HG03103 (cell line): ENCODE measurements around the gene DOK1.

ENCODE experiments used
- ATAC-seq: cut with Tn5 transposase; IDR thresholded peaks from one replicate; pipeline ENCODE4 v1.9.1; 2021; ENCODE audit warnings: low read depth; ENCODE audit not compliant: unreplicated experiment

DOK1 gene

GRCh38 chr2:74524955-74525716 is 29.4 kb upstream of the DOK1 start:
- no peak for ATAC-seq

GRCh38 chr2:74525717-74526648 is 28.5 kb upstream of the DOK1 start, which contains the start of gene DQX1:
DQX1 (minus strand) TSS chr2:74526231; CDS start chr2:74525729, 502 bp downstream.
- peak; percentile 36 for ATAC-seq

- ATAC-seq = no peak
Measured at GRCh38 chr2:74526649-74527230, 27.8 kb upstream of the DOK1 start.

DNA sequence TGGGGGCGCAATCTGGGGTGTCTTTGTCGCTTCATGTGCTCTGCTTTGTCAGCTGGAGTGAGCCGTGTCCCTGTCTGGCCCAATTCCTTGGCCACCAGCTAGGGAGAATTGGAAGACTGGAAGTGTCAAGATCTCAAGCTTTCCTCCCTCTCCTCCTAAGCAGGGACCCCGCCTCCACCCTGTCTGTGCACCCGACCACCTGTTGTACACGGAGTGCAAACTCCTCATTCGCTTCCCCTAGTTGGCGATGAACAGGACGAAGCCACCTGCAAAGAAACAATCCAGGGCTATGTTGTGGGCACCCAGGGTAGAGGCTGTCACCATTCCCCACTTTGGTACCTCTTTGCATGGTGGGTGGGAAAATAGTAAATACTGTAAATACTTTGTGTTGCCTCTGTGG is 26.8 kb upstream of the DOK1 start:
- ATAC-seq = no peak

- no peak for ATAC-seq
Measured at GRCh38 chr2:74528600-74529356, 25.7 kb upstream of the DOK1 start.

GRCh38 chr2:74529357-74530238 is 24.9 kb upstream of the DOK1 start, which contains the start of the genes AUP1 and HTRA2:
AUP1 (minus strand) TSS chr2:74529706; CDS start chr2:74529629, 77 bp downstream.
HTRA2 (plus strand) TSS chr2:74529933; CDS start chr2:74530007, 74 bp downstream.
- peak; percentile 70 for ATAC-seq

DNA sequence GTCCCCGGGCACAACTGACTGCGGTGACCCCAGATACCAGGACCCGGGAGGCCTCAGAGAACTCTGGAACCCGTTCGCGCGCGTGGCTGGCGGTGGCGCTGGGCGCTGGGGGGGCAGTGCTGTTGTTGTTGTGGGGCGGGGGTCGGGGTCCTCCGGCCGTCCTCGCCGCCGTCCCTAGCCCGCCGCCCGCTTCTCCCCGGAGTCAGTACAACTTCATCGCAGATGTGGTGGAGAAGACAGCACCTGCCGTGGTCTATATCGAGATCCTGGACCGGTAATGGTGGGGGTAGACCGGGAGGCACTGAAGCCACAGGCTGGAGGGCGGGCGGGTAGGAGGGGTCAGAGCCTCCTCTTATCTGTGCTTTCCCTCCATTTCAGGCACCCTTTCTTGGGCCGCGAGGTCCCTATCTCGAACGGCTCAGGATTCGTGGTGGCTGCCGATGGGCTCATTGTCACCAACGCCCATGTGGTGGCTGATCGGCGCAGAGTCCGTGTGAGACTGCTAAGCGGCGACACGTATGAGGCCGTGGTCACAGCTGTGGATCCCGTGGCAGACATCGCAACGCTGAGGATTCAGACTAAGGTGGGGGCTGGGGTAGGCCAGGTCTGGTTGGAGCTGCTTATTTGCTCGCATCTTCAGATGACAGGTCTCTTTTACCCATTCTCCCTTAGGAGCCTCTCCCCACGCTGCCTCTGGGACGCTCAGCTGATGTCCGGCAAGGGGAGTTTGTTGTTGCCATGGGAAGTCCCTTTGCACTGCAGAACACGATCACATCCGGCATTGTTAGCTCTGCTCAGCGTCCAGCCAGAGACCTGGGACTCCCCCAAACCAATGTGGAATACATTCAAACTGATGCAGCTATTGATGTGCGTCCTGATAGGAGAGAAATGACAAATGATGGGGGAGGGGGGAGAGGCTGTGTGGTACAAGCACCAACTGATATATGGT is 24.0 kb upstream of the DOK1 start:
- no peak for ATAC-seq

DNA sequence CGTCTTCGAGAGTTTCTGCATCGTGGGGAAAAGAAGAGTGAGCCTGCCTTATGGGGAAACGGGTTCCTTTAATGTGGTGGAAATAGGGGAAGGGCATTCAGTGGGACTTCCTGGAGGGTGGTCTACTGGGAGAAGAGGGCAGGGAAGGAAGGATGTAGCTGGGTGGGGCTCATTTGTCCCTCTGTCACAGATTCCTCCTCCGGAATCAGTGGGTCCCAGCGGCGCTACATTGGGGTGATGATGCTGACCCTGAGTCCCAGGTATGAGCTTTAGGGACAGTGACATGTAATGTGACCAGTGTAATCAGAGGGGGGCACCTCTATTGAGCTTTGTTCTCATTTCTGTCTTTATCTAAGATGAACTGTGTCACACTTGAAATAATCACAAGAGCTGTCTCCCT is 22.9 kb upstream of the DOK1 start:
- ATAC-seq = no peak

DNA sequence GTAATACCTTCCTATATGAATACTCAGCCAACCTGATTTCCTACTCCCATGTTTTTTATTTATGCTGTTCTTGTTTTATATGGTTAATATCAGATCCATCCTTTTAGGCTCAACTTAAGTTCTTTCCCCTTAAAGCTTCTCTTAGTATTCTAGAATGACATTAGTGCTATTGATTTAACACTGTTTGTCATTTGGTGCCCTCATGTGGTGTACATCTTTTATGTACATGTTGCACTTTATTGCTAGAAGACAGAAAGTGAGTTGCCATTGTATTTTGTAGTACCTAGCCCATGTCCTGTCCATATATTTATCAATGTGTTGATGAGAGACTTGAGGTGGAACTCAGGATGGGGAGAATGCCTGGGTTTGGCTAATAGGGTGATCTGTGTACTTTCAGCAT is 22.3 kb upstream of the DOK1 start:
- no peak for ATAC-seq

DNA sequence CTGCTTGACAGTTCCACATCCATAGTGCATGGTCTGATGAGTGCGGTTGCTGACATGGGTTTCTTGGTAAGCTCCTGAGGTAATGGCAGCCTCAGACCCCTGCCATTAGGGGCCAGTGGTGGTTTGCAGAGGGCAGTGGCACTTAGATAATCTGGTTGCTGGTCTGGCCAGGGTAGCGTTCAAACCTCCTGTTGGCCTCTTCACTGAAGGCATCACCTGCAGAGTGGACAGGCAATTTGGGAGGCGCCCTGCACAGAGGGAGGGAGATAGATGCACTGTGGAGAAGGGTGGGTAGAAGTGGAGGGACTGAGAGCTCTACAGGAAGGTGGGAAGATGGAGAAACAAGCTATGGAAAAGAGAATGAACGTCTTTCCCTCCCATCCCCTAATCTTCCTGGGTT is 21.1 kb upstream of the DOK1 start:
- no peak for ATAC-seq

DNA sequence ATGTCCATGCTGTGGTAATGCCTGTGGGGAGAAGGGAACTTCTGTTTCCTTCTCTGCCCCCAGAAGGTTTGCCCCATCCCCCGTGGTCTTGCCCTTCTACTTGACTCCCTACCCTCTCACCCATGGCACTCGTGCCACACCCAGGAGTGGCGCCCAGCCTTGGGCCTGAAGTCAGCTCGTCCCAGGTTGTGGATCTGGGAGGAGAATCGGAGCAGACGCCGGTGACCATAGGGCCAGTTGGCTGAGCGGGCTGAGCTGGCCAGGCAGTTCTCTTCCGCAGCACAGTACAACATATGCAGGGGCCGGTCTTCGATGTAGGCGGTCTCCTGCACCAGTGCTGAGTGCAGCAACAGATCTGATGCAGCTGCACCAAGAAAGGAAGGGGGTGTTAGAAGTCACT is 20.1 kb upstream of the DOK1 start:
- ATAC-seq = no peak

- ATAC-seq = no peak
Measured at GRCh38 chr2:74535440-74535965, 19.0 kb upstream of the DOK1 start.

DNA sequence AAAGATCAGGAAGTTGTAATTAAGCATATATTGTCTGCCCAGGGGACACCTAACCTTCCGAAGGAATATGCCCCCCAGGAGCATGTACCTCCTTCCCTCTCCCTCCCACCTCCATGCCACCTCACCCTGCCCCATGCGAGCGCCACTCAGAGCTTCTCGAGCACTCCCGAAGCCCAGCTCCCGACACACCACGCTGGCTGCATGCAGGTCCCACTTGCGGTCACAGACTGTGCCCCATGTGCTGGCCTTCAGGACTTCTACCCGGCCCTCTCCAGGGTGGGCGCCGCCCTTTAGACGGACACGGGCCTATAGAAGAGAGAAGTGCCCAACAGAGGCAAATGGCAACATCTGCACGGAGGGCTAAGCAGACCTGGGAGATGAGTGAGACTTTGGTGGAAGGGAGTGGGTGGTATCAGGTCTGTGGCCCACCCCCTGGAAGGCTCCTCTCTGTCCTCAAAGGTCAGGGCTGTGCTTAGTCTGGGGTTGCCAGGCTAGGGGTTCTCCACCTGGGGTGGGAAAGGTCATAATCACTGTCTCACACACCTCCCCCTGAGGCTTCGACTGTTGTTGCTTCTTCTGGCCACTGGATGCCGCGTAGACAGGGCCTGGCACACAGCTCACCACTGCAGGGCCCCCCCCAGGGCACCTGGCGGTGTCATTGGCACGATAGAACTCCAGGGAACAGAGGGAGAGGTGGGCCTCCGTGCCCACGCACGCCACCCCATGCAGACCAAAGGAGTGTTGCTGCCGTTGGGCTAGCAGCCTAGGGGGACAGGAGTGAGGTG is 18.2 kb upstream of the DOK1 start:
- no peak for ATAC-seq

DNA sequence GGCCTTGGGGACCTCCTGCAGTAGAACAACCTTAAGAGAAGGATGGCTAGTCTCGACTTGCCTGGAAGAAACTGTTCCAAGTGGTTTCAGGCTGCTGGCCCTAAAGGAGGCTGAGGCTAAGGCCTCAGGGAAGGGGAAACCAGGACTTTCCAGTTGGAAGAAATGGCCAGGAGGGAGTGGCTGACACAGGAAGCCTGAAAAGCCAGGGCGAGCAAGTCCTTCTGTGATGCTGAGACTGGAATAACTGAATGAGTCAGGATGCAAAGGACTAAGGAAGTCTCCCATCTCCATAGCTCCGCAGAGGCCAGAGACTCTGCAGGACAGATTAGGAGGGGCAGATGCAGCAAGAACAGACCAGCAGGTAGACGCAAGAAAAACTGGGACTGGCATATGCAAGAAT is 17.4 kb upstream of the DOK1 start:
- no peak for ATAC-seq

DNA sequence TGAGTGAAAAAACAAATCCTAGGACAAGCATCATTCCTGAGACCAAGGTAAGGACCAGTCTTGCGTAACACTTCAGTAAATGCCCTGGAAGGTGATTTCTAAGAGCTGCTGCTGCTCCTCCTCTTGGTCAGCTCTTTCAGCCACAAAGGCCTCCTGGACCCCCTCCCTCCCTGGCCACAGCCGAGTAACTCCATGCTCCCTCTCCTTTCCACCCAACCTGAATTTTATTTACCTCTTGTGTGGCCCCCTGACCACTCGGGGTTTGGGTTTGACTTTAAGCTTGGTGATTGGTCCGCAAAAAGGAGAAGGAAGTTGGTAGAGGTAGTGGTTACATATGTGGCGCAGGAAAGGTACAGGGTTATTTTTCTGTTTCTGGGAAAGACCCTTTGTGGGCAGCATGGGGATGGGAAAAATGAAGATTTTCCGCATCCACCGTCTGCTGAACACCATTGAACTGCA is 15.6 kb upstream of the DOK1 start:
- ATAC-seq = no peak

DNA sequence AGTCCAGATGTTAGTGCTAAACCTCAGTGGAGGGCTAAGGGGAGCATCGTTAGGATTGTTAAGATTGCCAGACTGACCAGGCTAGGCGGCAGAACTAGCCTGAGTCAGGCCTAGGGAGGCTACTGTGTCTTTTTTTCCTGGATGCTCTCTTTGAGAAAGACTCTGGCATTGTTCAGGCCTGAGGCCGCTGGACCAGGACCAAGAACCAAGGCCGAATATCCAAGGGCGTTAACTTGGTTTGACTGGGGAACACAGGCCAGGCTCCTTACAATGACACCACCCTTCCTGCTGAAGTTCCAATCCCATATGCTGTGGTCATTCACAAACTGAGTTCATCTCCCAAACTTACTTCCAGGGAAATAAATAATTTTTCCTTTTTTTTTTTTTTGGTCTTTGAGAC is 14.2 kb upstream of the DOK1 start:
- no peak for ATAC-seq

DNA sequence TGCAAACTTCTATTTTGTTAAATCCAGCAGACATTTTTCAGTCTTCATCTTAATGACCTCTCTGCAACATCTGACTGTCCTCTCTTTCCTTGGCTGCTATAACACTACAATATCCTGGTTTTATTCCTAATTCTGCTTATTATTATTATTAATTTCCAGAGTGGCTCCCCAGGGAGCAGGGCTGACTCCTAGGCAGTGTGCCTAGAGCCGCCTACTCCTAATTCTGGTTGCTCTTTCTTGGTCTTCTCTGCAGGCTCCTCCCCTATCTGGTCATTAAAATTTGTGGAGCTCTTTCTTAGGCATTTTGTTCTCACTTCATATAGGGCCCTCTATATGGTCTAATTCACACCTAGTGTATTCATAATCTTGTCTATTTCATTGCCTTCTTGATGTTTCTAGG is 11.5 kb upstream of the DOK1 start:
- no peak for ATAC-seq
